ENCODE data around the gene TMEM179.

- no peak for TF ChIP-seq CTCF (IDR thresholded peaks at IDR 0.05; ENCODE audit: low read depth, low read length)
- no peak for TF ChIP-seq EZH2phosphoT487 (IDR thresholded peaks at IDR 0.05; ENCODE audit: low read depth)
Measured at GRCh38 chr14:104599446-104599845, 5.1 kb downstream of the TMEM179 start.
